SK-N-SH (cell line): ENCODE results near the gene LTBP1. TPM values are rescaled to one million over a fixed set of nuclear protein-coding genes. Genes with fewer than 3 reads are reported as not detected.

Source experiments
- CTCF ChIA-PET: fragments of 300-600, 350-600 bp; formaldehyde crosslinking; extraction: SDS; loops from one replicate; lab custom pipeline; 2021; lab: Yijun Ruan, JAX
- POLR2A ChIA-PET: fragments of 350-600 bp; sonication (Branson Sonifier 250); formaldehyde crosslinking; extraction: SDS; loops from one replicate; lab custom pipeline; 2020; ENCODE audit warnings: antibody characterized with exemption, inconsistent platforms; lab: Yijun Ruan, JAX
- DNase-seq: peaks from one replicate; pipeline ENCODE4 v3.0.0; 2012
- H2AFZ ChIP-seq: fragments of 200-600 bp; sonication (generic); 2 replicates; pipeline ENCODE4 v1.8.1; 2016; ENCODE audit warnings: antibody characterized with exemption, mild to moderate bottlenecking, low read depth
- H3F3A ChIP-seq: fragments of 200-600 bp; sonication (generic); replicated peaks from 2 replicates; pipeline ENCODE3; 2016; ENCODE audit warnings: antibody characterized with exemption, mild to moderate bottlenecking; ENCODE audit not compliant: insufficient read depth
- H3K27ac ChIP-seq, 2 experiments: fragments of 200-500 bp in 1 of 2; fragments of 200-600 bp in 1 of 2; sonication (Bioruptor generic) in 1 of 2; sonication (generic), shearing (Covaris generic) in 1 of 2; 2 replicates each; pipeline versions ENCODE4 v1.5.1 to v1.6.1; 2014 to 2016; ENCODE audit warnings: low read depth in 2 of 2, inconsistent platforms in 1 of 2, low read length in 1 of 2, mild to moderate bottlenecking in 1 of 2, mixed read lengths in 1 of 2
- H3K27me3 ChIP-seq: fragments of 200-600 bp; sonication (generic), shearing (Covaris generic); 2 replicates; pipeline ENCODE4 v1.6.1; 2016; ENCODE audit warnings: mixed run types; ENCODE audit not compliant: insufficient read depth
- H3K36me3 ChIP-seq, 2 experiments: fragments of 200-500 bp in 1 of 2; fragments of 200-600 bp in 1 of 2; sonication (Bioruptor generic) in 1 of 2; sonication (generic) in 1 of 2; replicated peaks in 1 of 2; 2 replicates each; pipeline versions ENCODE3 to v1.5.1; 2014 to 2016; ENCODE audit warnings: low read length in 1 of 2, mild to moderate bottlenecking in 1 of 2; ENCODE audit not compliant: insufficient read depth in 2 of 2, control insufficient read depth in 1 of 2
- H3K4me1 ChIP-seq, 2 experiments: fragments of 200-500 bp in 1 of 2; fragments of 200-600 bp in 1 of 2; sonication (Bioruptor generic) in 1 of 2; sonication (generic), shearing (Covaris generic) in 1 of 2; 2 replicates each; pipeline versions ENCODE4 v1.5.1 to v1.6.1; 2014 to 2016; ENCODE audit warnings: low read depth in 1 of 2, low read length in 1 of 2, mixed run types in 1 of 2; ENCODE audit not compliant: insufficient read depth in 2 of 2, control insufficient read depth in 1 of 2
- H3K4me2 ChIP-seq: fragments of 200-600 bp; sonication (generic), shearing (Covaris generic); 2 replicates; pipeline ENCODE4 v1.6.1; 2017; ENCODE audit warnings: mixed run types
- H3K4me3 ChIP-seq, 2 experiments: fragments of 200-500 bp in 1 of 2; fragments of 200-600 bp in 1 of 2; sonication (Bioruptor generic) in 1 of 2; sonication (generic), shearing (Covaris generic) in 1 of 2; 2 replicates each; pipeline versions ENCODE4 v1.5.1 to v1.8.1; 2014 to 2016; ENCODE audit warnings: low read depth in 2 of 2, inconsistent platforms in 1 of 2, low read length in 1 of 2, mild to moderate bottlenecking in 1 of 2, mixed read lengths in 1 of 2, moderate library complexity in 1 of 2
- H3K79me2 ChIP-seq: fragments of 200-600 bp; sonication (generic); 2 replicates; pipeline ENCODE4 v1.8.1; 2017; ENCODE audit warnings: mild to moderate bottlenecking; ENCODE audit not compliant: insufficient read depth
- H3K9ac ChIP-seq: fragments of 200-600 bp; sonication (generic); 2 replicates; pipeline ENCODE4 v1.6.1; 2017; ENCODE audit warnings: mixed run types
- H3K9me2 ChIP-seq: fragments of 200-600 bp; sonication (generic); 2 replicates; pipeline ENCODE4 v1.6.1; 2017; ENCODE audit warnings: mixed run types
- H3K9me3 ChIP-seq: fragments of 200-600 bp; sonication (generic); 2 replicates; pipeline ENCODE4 v1.6.1; 2017; ENCODE audit warnings: mixed run types, mild to moderate bottlenecking, moderate library complexity
- H4K20me1 ChIP-seq: fragments of 200-600 bp; sonication (generic); 2 replicates; pipeline ENCODE4 v1.6.1; 2017; ENCODE audit warnings: mild to moderate bottlenecking, mixed run types; ENCODE audit not compliant: insufficient read depth
- CHD2 ChIP-seq: fragments of 150-350 bp; IDR thresholded peaks from 2 replicates; pipeline ENCODE4 v1.6.1; 2018; ENCODE audit warnings: low read length; ENCODE audit not compliant: partially characterized antibody
- EZH2phosphoT487 ChIP-seq: fragments of 200-600 bp; sonication (generic); IDR thresholded peaks from 2 replicates; pipeline ENCODE4 v1.6.1; 2017; ENCODE audit warnings: low read depth, mixed run types, mild to moderate bottlenecking, antibody characterized with exemption, moderate library complexity, borderline replicate concordance
- FOSL2 ChIP-seq: IDR thresholded peaks from 2 replicates; pipeline ENCODE4 v1.4.0; 2012; ENCODE audit warnings: low read depth, mild to moderate bottlenecking, moderate library complexity, borderline replicate concordance
- FOXM1 ChIP-seq: IDR thresholded peaks from 2 replicates; pipeline ENCODE4 v1.4.0; 2012; ENCODE audit warnings: low read depth, mild to moderate bottlenecking
- GABPA ChIP-seq: IDR thresholded peaks from 2 replicates; pipeline ENCODE4 v1.4.0; 2012; ENCODE audit warnings: low read depth, mild to moderate bottlenecking
- JUND ChIP-seq: IDR thresholded peaks from 2 replicates; pipeline ENCODE4 v1.4.0; 2012
- MXI1 ChIP-seq: IDR thresholded peaks from 2 replicates; pipeline ENCODE4 v1.6.1; 2012; ENCODE audit warnings: mild to moderate bottlenecking, low read depth, low read length, improper control_type of control experiment
- NRF1 ChIP-seq: IDR thresholded peaks from 2 replicates; pipeline ENCODE4 v1.6.1; 2012; ENCODE audit warnings: low read depth, mild to moderate bottlenecking, low read length
- RAD21 ChIP-seq: IDR thresholded peaks from 2 replicates; pipeline ENCODE4 v1.6.1; 2012; ENCODE audit warnings: mild to moderate bottlenecking, low read length
- RCOR1 ChIP-seq: fragments of 150-350 bp; IDR thresholded peaks from 2 replicates; pipeline ENCODE4 v1.6.1; 2017; ENCODE audit warnings: antibody characterized with exemption, low read length
- RFX5 ChIP-seq: IDR thresholded peaks from 2 replicates; pipeline ENCODE4 v1.6.1; 2012; ENCODE audit warnings: mild to moderate bottlenecking, improper control_type of control experiment, low read length
- SIN3A ChIP-seq: IDR thresholded peaks from 2 replicates; pipeline ENCODE4 v1.6.1; 2012; ENCODE audit warnings: low read depth, mild to moderate bottlenecking, low read length, moderate library complexity, borderline replicate concordance
- TEAD4 ChIP-seq: IDR thresholded peaks from 2 replicates; pipeline ENCODE4 v1.4.0; 2012; ENCODE audit warnings: mild to moderate bottlenecking, borderline replicate concordance; ENCODE audit not compliant: insufficient read depth
- YY1 ChIP-seq: IDR thresholded peaks from 2 replicates; pipeline ENCODE4 v1.4.0; 2012; ENCODE audit warnings: low read depth, mild to moderate bottlenecking
- WGBS: methylation state at CpG from one replicate; pipeline ENCODE4 v1.1.6; 2017; ENCODE audit warnings: low lambda C conversion rate; 5-methylcytosine and 5-hydroxymethylcytosine counted together
- polyA plus RNA-seq, 3 experiments: library from polyadenylated mRNA; depleted of rRNA; stranded (reverse); fragments of >200 nt; gene quantifications; 2 replicates each; pipeline ENCODE4 v1.2.3, GENCODE V29; 2012
- TF ChIP-seq, protein P1 (sequence below): fragments of 150-350 bp; IDR thresholded peaks from 2 replicates; pipeline ENCODE4 v1.6.1; 2017; ENCODE audit warnings: antibody characterized with exemption, low read length, low read depth, borderline replicate concordance
- TF ChIP-seq, protein P2 (sequence below): IDR thresholded peaks from 2 replicates; pipeline ENCODE4 v1.4.0; 2012; ENCODE audit warnings: low read depth
- TF ChIP-seq, protein P3 (sequence below): IDR thresholded peaks from 2 replicates; pipeline ENCODE4 v1.4.0; 2012; ENCODE audit warnings: low read depth, borderline replicate concordance
- TF ChIP-seq, protein P4 (sequence below): IDR thresholded peaks from 2 replicates; pipeline ENCODE4 v1.6.1; 2012; ENCODE audit warnings: mild to moderate bottlenecking, low read depth, low read length, moderate library complexity
- TF ChIP-seq, protein P5 (sequence below): fragments of 150-350 bp; IDR thresholded peaks from 2 replicates; pipeline ENCODE4 v1.6.1; 2016; ENCODE audit warnings: mild to moderate bottlenecking, low read depth, low read length

Gene LTBP1
- polyA plus RNA-seq, 1 of the 3 experiments (the other 2 are of a cell fraction) = 467 TPM

DNA sequence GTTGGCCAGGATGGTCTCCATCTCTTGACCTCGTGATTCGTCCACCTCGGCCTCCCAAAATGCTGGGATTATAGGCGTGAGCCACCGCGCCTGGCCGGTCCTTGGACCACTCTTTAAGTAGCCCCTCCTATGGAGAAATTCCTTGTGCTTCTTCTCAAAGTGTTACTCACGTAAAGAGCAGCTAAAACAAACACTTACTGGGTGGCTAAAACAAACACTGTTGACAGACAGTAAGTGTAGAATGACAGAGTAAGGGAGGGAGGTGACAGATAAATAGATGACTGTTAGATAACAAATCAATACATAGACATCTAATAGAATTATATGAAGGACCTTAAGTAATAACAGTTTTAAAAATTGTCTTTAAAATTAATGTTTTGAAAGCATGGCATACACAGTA lies 488.8 kb downstream of the LTBP1 start:
- peaks cover 34% of the 10 kb centered on the region for H3F3A ChIP-seq
- peaks cover 0 to 9% of the 10 kb centered on the region in 2 experiments; a peak in 2 of 4 replicates for H3K4me1 ChIP-seq
- H2AFZ ChIP-seq = no peak overlapping the region
- peak overlapping the region; percentile 88 to 92; a peak in 3 of 4 replicates for H3K27ac ChIP-seq
- H3K36me3 ChIP-seq = no peaks in the 10 kb centered on the region
- POLR2A ChIA-PET = no interaction called here
- CTCF ChIA-PET = no interaction called here
- no peak overlapping the region for H3K9ac ChIP-seq
- H3K79me2 ChIP-seq = peaks cover 9% of the 10 kb centered on the region; the same call in 1 of the 2 replicates
- no peak for DNase-seq
- WGBS = 70% methylated on average over 8 of the region's 8 CpGs
- TF ChIP-seq SIN3A (no peak), RCOR1 (no peak), CHD2 (no peak), FOSL2 (no peak), YY1 (no peak), TEAD4 (no peak), RFX5 (no peak), EZH2phosphoT487 (no peak), RAD21 (no peak), FOXM1 (no peak), NRF1 (no peak), MXI1 (no peak), JUND (no peak), GABPA (no peak)
- TF ChIP-seq, protein P1, sequence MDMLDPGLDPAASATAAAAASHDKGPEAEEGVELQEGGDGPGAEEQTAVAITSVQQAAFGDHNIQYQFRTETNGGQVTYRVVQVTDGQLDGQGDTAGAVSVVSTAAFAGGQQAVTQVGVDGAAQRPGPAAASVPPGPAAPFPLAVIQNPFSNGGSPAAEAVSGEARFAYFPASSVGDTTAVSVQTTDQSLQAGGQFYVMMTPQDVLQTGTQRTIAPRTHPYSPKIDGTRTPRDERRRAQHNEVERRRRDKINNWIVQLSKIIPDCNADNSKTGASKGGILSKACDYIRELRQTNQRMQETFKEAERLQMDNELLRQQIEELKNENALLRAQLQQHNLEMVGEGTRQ = no peak
- TF ChIP-seq, protein P2, sequence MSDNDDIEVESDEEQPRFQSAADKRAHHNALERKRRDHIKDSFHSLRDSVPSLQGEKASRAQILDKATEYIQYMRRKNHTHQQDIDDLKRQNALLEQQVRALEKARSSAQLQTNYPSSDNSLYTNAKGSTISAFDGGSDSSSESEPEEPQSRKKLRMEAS = no peak
- TF ChIP-seq, protein P3, sequence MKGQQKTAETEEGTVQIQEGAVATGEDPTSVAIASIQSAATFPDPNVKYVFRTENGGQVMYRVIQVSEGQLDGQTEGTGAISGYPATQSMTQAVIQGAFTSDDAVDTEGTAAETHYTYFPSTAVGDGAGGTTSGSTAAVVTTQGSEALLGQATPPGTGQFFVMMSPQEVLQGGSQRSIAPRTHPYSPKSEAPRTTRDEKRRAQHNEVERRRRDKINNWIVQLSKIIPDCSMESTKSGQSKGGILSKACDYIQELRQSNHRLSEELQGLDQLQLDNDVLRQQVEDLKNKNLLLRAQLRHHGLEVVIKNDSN = no peak
- TF ChIP-seq, protein P4, sequence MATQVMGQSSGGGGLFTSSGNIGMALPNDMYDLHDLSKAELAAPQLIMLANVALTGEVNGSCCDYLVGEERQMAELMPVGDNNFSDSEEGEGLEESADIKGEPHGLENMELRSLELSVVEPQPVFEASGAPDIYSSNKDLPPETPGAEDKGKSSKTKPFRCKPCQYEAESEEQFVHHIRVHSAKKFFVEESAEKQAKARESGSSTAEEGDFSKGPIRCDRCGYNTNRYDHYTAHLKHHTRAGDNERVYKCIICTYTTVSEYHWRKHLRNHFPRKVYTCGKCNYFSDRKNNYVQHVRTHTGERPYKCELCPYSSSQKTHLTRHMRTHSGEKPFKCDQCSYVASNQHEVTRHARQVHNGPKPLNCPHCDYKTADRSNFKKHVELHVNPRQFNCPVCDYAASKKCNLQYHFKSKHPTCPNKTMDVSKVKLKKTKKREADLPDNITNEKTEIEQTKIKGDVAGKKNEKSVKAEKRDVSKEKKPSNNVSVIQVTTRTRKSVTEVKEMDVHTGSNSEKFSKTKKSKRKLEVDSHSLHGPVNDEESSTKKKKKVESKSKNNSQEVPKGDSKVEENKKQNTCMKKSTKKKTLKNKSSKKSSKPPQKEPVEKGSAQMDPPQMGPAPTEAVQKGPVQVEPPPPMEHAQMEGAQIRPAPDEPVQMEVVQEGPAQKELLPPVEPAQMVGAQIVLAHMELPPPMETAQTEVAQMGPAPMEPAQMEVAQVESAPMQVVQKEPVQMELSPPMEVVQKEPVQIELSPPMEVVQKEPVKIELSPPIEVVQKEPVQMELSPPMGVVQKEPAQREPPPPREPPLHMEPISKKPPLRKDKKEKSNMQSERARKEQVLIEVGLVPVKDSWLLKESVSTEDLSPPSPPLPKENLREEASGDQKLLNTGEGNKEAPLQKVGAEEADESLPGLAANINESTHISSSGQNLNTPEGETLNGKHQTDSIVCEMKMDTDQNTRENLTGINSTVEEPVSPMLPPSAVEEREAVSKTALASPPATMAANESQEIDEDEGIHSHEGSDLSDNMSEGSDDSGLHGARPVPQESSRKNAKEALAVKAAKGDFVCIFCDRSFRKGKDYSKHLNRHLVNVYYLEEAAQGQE = no peak
- TF ChIP-seq, protein P5, sequence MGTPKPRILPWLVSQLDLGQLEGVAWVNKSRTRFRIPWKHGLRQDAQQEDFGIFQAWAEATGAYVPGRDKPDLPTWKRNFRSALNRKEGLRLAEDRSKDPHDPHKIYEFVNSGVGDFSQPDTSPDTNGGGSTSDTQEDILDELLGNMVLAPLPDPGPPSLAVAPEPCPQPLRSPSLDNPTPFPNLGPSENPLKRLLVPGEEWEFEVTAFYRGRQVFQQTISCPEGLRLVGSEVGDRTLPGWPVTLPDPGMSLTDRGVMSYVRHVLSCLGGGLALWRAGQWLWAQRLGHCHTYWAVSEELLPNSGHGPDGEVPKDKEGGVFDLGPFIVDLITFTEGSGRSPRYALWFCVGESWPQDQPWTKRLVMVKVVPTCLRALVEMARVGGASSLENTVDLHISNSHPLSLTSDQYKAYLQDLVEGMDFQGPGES = no peak
- TF ChIP-seq, all 33 proteins: peak for 0
- no peaks in the 10 kb centered on the region for H3K27me3 ChIP-seq
- H3K9me2 ChIP-seq = no peaks in the 10 kb centered on the region
- no peaks in the 10 kb centered on the region for H3K9me3 ChIP-seq
- no peak overlapping the region for H3K4me2 ChIP-seq
- H4K20me1 ChIP-seq = no peaks in the 10 kb centered on the region
- no peak overlapping the region for H3K4me3 ChIP-seq
